ENCODE measurements around the gene MAGI2. TPM values are rescaled to one million over a fixed set of nuclear protein-coding genes. Genes with fewer than 3 reads are reported as not detected.

Gene MAGI2
- total and polyA plus RNA-seq, 2 of the 13 experiments (the other 11 are each of a cell fraction or from before 2014, with no cell fraction given) = 1.5 to 3.8 TPM

GRCh38 chr7:79332091-79332490 is 121.4 kb downstream of the MAGI2 start (continued):
- TF ChIP-seq HOMEZ (CRISPR knock-in tag; IDR thresholded peaks at IDR 0.05; ENCODE audit: low read depth) (no peak), DPF2 (CRISPR knock-in tag; IDR thresholded peaks at IDR 0.05; ENCODE audit: borderline replicate concordance, low read depth) (no peak), FOXM1 (CRISPR knock-in tag; IDR thresholded peaks at IDR 0.05) (no peak), SNAI1 (CRISPR knock-in tag; IDR thresholded peaks at IDR 0.05; ENCODE audit: borderline replicate concordance) (no peak)

GRCh38 chr7:79329464-79329863 is 124.0 kb downstream of the MAGI2 start:
- in situ Hi-C loops (cut with HindIII; ENCODE audit: extremely low pct_ligation_motif_present, low pct_unique_long_range_greater_than_20kb) (no loop called here), intact Hi-C loops (cut with micrococcal nuclease; ENCODE audit: unreplicated experiment) (no loop called here)
- CTCF ChIA-PET (ENCODE audit: low intra/inter-chr PET ratio, low total read pairs) = no interaction called here
- POLR2A ChIA-PET = no interaction called here
- Histone ChIP-seq H3K27me3 (ENCODE audit: control insufficient read depth in 1 of 2, insufficient read depth in 2 of 2, low read length in 2 of 2) (no peaks in the 10 kb centered on the region), H3K9ac (ENCODE audit: insufficient read depth, low read depth, low read length) (no peak overlapping the region), H3K36me3 (replicated peaks in 1 of 2; ENCODE audit: control insufficient read depth in 1 of 2, insufficient read depth in 2 of 2, low read length in 2 of 2) (no peaks in the 10 kb centered on the region; a peak in 1 of 5 replicates), H3K4me3 (replicated peaks in 1 of 3; ENCODE audit: insufficient read depth in 1 of 3, low read depth in 2 of 3, low read length in 3 of 3) (no peak overlapping the region), H3K4me2 (ENCODE audit: low read depth, low read length) (no peak overlapping the region), H3K79me2 (ENCODE audit: insufficient read depth, low read length) (no peaks in the 10 kb centered on the region), H3K9me3 (ENCODE audit: low read length) (no peaks in the 10 kb centered on the region), H2AFZ (ENCODE audit: low read length) (no peak overlapping the region), H3K4me1 (ENCODE audit: insufficient read depth, low read length) (no peaks in the 10 kb centered on the region), H4K20me1 (ENCODE audit: insufficient read depth, low read length) (no peaks in the 10 kb centered on the region), H3K27ac (ENCODE audit: extremely low read length, insufficient read depth, low read length) (no peak overlapping the region)
- FAIRE-seq (no peak), DNase-seq (ENCODE audit: low spot score) (no peak), ATAC-seq (no peak)
- BruUV-seq (replicated peaks) = no TSS peak
- 74% methylated on average over 4 of the region's 4 CpGs for WGBS (ENCODE audit: low lambda C conversion rate)
- TF ChIP-seq PHB2 (IDR thresholded peaks at IDR 0.05; ENCODE audit: partially characterized antibody) (no peak), ZFP82 (CRISPR knock-in tag; IDR thresholded peaks at IDR 0.05; ENCODE audit: borderline replicate concordance) (no peak), ZNF18 (CRISPR knock-in tag; IDR thresholded peaks at IDR 0.05; ENCODE audit: insufficient replicate concordance) (no peak), MYNN (CRISPR knock-in tag; IDR thresholded peaks at IDR 0.05; ENCODE audit: low read depth) (no peak), SOX5 (CRISPR knock-in tag; IDR thresholded peaks at IDR 0.05; ENCODE audit: borderline replicate concordance) (no peak), THYN1 (CRISPR knock-in tag; IDR thresholded peaks at IDR 0.05; ENCODE audit: borderline replicate concordance, low read depth) (no peak), ZSCAN30 (CRISPR knock-in tag; IDR thresholded peaks at IDR 0.05) (no peak), KLF11 (CRISPR knock-in tag; IDR thresholded peaks at IDR 0.05) (no peak), ZNF329 (CRISPR knock-in tag; IDR thresholded peaks at IDR 0.05; ENCODE audit: low read depth) (no peak), ETV6 (CRISPR knock-in tag; conservative IDR thresholded peaks at IDR 0.05) (no peak), ZNF251 (CRISPR knock-in tag; IDR thresholded peaks at IDR 0.05) (no peak), ZNF580 (CRISPR knock-in tag; IDR thresholded peaks at IDR 0.05; ENCODE audit: borderline replicate concordance, low read depth) (no peak), NKX3-1 (CRISPR knock-in tag; IDR thresholded peaks at IDR 0.05) (no peak), UBTF (CRISPR knock-in tag; IDR thresholded peaks at IDR 0.05) (no peak)
